22Rv1 (cell line): ENCODE data around the gene ERGIC1.

Experiments used
- ZFX ChIP-seq: fragments of 450-650 bp; IDR thresholded peaks from 2 replicates; pipeline ENCODE4 v1.6.1; 2017; ENCODE audit warnings: antibody characterized with exemption, borderline replicate concordance
- TF ChIP-seq, protein P1 (sequence below): fragments of 450-650 bp; IDR thresholded peaks from 2 replicates; pipeline ENCODE4 v1.5.1; 2017; ENCODE audit warnings: mild to moderate bottlenecking

DNA sequence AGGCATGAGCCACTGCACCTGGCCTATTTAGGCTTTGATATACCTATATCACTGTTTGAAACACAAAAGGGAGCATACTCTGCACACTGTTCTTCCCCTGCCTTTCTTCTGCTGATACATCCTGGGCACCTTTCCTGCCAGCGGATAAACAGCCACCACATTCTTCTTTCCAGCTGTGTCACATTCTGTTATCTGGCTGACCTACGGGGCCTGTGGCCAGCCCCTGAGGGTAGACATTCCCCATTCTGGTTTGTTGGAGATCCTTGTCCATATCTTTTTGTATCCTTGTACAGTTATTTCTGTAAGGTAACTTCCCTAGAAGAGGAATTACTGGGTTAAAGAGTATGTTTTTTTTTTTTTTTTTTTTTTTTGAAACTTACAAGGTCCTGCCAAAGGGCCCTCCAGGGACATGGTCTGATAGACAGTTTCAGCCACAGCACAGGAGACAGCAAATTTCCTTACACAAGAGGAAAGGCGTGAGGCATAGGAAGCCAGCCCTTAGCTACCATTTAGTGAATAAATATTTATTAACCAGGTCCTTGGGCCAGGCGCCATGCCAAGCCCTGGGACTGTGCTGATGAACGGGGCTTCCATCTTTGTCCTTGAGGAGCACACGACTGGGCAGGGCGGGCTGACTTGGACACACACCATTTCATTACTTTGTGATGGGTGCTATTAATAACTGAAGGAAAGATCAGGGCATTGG, 57.8 kb downstream of the ERGIC1 start:
- TF ChIP-seq, protein P1, sequence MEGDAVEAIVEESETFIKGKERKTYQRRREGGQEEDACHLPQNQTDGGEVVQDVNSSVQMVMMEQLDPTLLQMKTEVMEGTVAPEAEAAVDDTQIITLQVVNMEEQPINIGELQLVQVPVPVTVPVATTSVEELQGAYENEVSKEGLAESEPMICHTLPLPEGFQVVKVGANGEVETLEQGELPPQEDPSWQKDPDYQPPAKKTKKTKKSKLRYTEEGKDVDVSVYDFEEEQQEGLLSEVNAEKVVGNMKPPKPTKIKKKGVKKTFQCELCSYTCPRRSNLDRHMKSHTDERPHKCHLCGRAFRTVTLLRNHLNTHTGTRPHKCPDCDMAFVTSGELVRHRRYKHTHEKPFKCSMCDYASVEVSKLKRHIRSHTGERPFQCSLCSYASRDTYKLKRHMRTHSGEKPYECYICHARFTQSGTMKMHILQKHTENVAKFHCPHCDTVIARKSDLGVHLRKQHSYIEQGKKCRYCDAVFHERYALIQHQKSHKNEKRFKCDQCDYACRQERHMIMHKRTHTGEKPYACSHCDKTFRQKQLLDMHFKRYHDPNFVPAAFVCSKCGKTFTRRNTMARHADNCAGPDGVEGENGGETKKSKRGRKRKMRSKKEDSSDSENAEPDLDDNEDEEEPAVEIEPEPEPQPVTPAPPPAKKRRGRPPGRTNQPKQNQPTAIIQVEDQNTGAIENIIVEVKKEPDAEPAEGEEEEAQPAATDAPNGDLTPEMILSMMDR = no peak
- no peak for TF ChIP-seq ZFX
